GM23248 (cell line): ENCODE measurements around the gene ZDHHC11. TPM values are rescaled to one million over a fixed set of nuclear protein-coding genes. Genes with fewer than 3 reads are reported as not detected.

ENCODE experiments used
- DNase-seq: peaks from one replicate; pipeline ENCODE4 v3.0.0-alpha.2; 2015
- H2AFZ ChIP-seq: fragments of 200-600 bp; sonication (generic); 2 replicates; pipeline ENCODE4 v1.6.1; 2016; ENCODE audit warnings: antibody characterized with exemption
- H3F3A ChIP-seq: fragments of 200-600 bp; sonication (generic); 2 replicates; pipeline ENCODE4 v1.6.1; 2016; ENCODE audit warnings: mild to moderate bottlenecking, antibody characterized with exemption, mixed run types; ENCODE audit not compliant: insufficient read depth
- H3K27ac ChIP-seq: fragments of 200-600 bp; sonication (generic); 2 replicates; pipeline ENCODE4 v1.5.1; 2016; ENCODE audit warnings: mild to moderate bottlenecking
- H3K27me3 ChIP-seq: fragments of 200-600 bp; sonication (generic); replicated peaks from 2 replicates; pipeline ENCODE4 v1.6.1; 2016; ENCODE audit warnings: mild to moderate bottlenecking; ENCODE audit not compliant: insufficient read depth
- H3K36me3 ChIP-seq: fragments of 200-600 bp; sonication (generic); 2 replicates; pipeline ENCODE4 v1.6.1; 2016; ENCODE audit warnings: low read depth, mild to moderate bottlenecking
- H3K4me1 ChIP-seq: fragments of 200-600 bp; sonication (generic); 2 replicates; pipeline ENCODE4 v1.6.1; 2016; ENCODE audit warnings: mild to moderate bottlenecking; ENCODE audit not compliant: insufficient read depth
- H3K4me2 ChIP-seq: fragments of 200-600 bp; sonication (generic); one replicate; pipeline ENCODE4 v1.6.1; 2016; ENCODE audit warnings: mild to moderate bottlenecking; ENCODE audit not compliant: unreplicated experiment
- H3K4me3 ChIP-seq: fragments of 200-600 bp; sonication (generic); 2 replicates; pipeline ENCODE4 v1.5.1; 2016; ENCODE audit warnings: mild to moderate bottlenecking
- H3K79me2 ChIP-seq: fragments of 200-600 bp; sonication (generic); 2 replicates; pipeline ENCODE4 v1.6.1; 2016; ENCODE audit warnings: mild to moderate bottlenecking; ENCODE audit not compliant: insufficient read depth
- H3K9ac ChIP-seq: fragments of 200-600 bp; sonication (generic); 2 replicates; pipeline ENCODE4 v1.6.1; 2016; ENCODE audit warnings: mild to moderate bottlenecking
- H3K9me2 ChIP-seq: fragments of 200-600 bp; sonication (generic); 2 replicates; pipeline ENCODE4 v1.6.1; 2016; ENCODE audit warnings: mixed run types, mild to moderate bottlenecking, moderate library complexity; ENCODE audit not compliant: insufficient read depth
- H3K9me3 ChIP-seq: fragments of 200-600 bp; sonication (generic); one replicate; pipeline ENCODE4 v1.6.1; 2017; ENCODE audit warnings: low read depth
- H4K20me1 ChIP-seq: fragments of 200-600 bp; sonication (generic); 2 replicates; pipeline ENCODE4 v1.6.0; 2016; ENCODE audit not compliant: insufficient read depth
- EZH2 ChIP-seq: fragments of 200-600 bp; sonication (generic); IDR thresholded peaks from 2 replicates; pipeline ENCODE4 v1.6.1; 2018; ENCODE audit warnings: antibody characterized with exemption, mild to moderate bottlenecking; ENCODE audit not compliant: insufficient read depth, poor library complexity, severe bottlenecking
- EZH2phosphoT487 ChIP-seq: fragments of 200-600 bp; sonication (generic); IDR thresholded peaks from 2 replicates; pipeline ENCODE4 v1.6.1; 2018; ENCODE audit warnings: antibody characterized with exemption, moderate library complexity, mild to moderate bottlenecking, low read depth; ENCODE audit not compliant: insufficient read depth
- WGBS, 2 experiments: methylation state at CpG; one replicate each; pipeline ENCODE4 v1.1.6; 2015 to 2017; ENCODE audit warnings: low lambda C conversion rate in 2 of 2, low coverage in 1 of 2; ENCODE audit errors: missing lambda C conversion rate in 2 of 2; 5-methylcytosine and 5-hydroxymethylcytosine counted together
- in situ Hi-C: fragments of 300-500 bp; cut with MboI; formaldehyde crosslinking; loops from 2 replicates; pipeline ENCODE4 v1.15.0; 2020
- polyA plus RNA-seq: library from polyadenylated mRNA; unstranded; fragments of >200 nt; fragmentation: Nextera tagmentation; extraction: Ambion mirVana; gene quantifications from 2 replicates; pipeline ENCODE4 v1.2.1, GENCODE V29; 2016
- total RNA-seq: library from RNA; depleted of rRNA; stranded (reverse); fragments of >200 nt; shearing (Covaris generic); gene quantifications from 2 replicates; pipeline ENCODE4 v1.2.3, GENCODE V29; 2014

ZDHHC11 gene
- total and polyA plus RNA-seq, 2 experiments from 2014 or later: 0.26 to 0.65 TPM

GRCh38 chr5:859391-859790, 8.6 kb upstream of the ZDHHC11 start:
- H3K27me3 ChIP-seq: no peaks in the 10 kb centered on the region
- H3K4me3 ChIP-seq: no peak overlapping the region
- H3K9me3 ChIP-seq: no peaks in the 10 kb centered on the region
- in situ Hi-C loops: no loop called here
- TF ChIP-seq EZH2phosphoT487 (no peak), EZH2 (no peak)
- no peak overlapping the region for H3K9ac ChIP-seq
- no peaks in the 10 kb centered on the region for H4K20me1 ChIP-seq
- WGBS, 2 experiments: 82 to 83% methylated on average over 16 of the region's 16 CpGs
- no peaks in the 10 kb centered on the region for H3K79me2 ChIP-seq
- H3K4me1 ChIP-seq: no peaks in the 10 kb centered on the region
- no peaks in the 10 kb centered on the region for H3K9me2 ChIP-seq
- H2AFZ ChIP-seq: no peak overlapping the region
- H3K4me2 ChIP-seq: no peak overlapping the region
- DNase-seq: no peak
- no peaks in the 10 kb centered on the region for H3F3A ChIP-seq
- H3K36me3 ChIP-seq: no peaks in the 10 kb centered on the region
- no peak overlapping the region for H3K27ac ChIP-seq

- Histone ChIP-seq H3K9me3 (no peaks in the 10 kb centered on the region), H3K4me1 (no peaks in the 10 kb centered on the region), H3K9ac (no peak overlapping the region), H4K20me1 (no peaks in the 10 kb centered on the region), H3K4me3 (no peak overlapping the region), H3K27me3 (no peaks in the 10 kb centered on the region), H3K4me2 (no peak overlapping the region), H3F3A (no peaks in the 10 kb centered on the region), H3K27ac (no peak overlapping the region), H3K79me2 (no peaks in the 10 kb centered on the region), H3K9me2 (no peaks in the 10 kb centered on the region), H2AFZ (no peak overlapping the region), H3K36me3 (no peaks in the 10 kb centered on the region)
- TF ChIP-seq EZH2phosphoT487 (no peak), EZH2 (no peak)
- 82 to 89% methylated on average over 10 to 11 of the region's 11 CpGs for WGBS, 2 experiments
- no peak for DNase-seq
- in situ Hi-C loops: no loop called here
Observed at GRCh38 chr5:858726-859125, 7.9 kb upstream of the ZDHHC11 start.

GRCh38 chr5:856531-857425, 6.0 kb upstream of the ZDHHC11 start:
- Histone ChIP-seq H4K20me1 (no peaks in the 10 kb centered on the region), H3K27me3 (peaks cover 4% of the 10 kb centered on the region; the same call in 1 of the 2 replicates), H3K4me3 (no peak overlapping the region), H3K9me2 (no peaks in the 10 kb centered on the region), H3K4me2 (no peak overlapping the region), H3K9me3 (no peaks in the 10 kb centered on the region), H3K79me2 (no peaks in the 10 kb centered on the region), H3K4me1 (no peaks in the 10 kb centered on the region), H3K9ac (no peak overlapping the region), H3K36me3 (no peaks in the 10 kb centered on the region), H3F3A (no peaks in the 10 kb centered on the region), H3K27ac (no peak overlapping the region), H2AFZ (no peak overlapping the region)
- TF ChIP-seq EZH2phosphoT487: no peak
- TF ChIP-seq EZH2: no peak
- DNase-seq: no peak
- in situ Hi-C loops: no loop called here
- WGBS, 2 experiments: 85 to 86% methylated on average over 16 of the region's 16 CpGs

- Histone ChIP-seq H3K36me3 (no peaks in the 10 kb centered on the region), H3K4me2 (no peak overlapping the region), H3K9me3 (no peaks in the 10 kb centered on the region), H3K27ac (no peak overlapping the region), H3F3A (no peaks in the 10 kb centered on the region), H3K9ac (no peak overlapping the region), H4K20me1 (no peaks in the 10 kb centered on the region), H3K9me2 (no peaks in the 10 kb centered on the region), H2AFZ (no peak overlapping the region), H3K27me3 (peaks cover 4% of the 10 kb centered on the region; the same call in 1 of the 2 replicates), H3K4me1 (no peaks in the 10 kb centered on the region), H3K79me2 (no peaks in the 10 kb centered on the region), H3K4me3 (no peak overlapping the region)
- TF ChIP-seq EZH2: no peak
- no peak for TF ChIP-seq EZH2phosphoT487
- WGBS, 2 experiments: 66 to 68% methylated on average over 13 to 21 of the region's 21 CpGs
- DNase-seq: peak; percentile 21
- in situ Hi-C loops: no loop called here
Observed at GRCh38 chr5:855771-856530, 5.2 kb upstream of the ZDHHC11 start.
